Right lobe of liver (tissue), 4 donors: ENCODE measurements around the gene SPOP.

Experiments
- POLR2A ChIP-seq: fragments of 450-650 bp; IDR thresholded peaks from one replicate; pipeline ENCODE4 v1.6.1; 2017; ENCODE audit warnings: antibody characterized with exemption, mild to moderate bottlenecking
- TF ChIP-seq, protein P1 (sequence below), 4 donors: fragments of 200-600 bp in 3 of 4; fragments of 450-650 bp in 1 of 4; IDR thresholded peaks; one replicate each; pipeline versions ENCODE4 v1.5.1 to v1.8.0; 2016 to 2022; ENCODE audit warnings: antibody characterized with exemption in 4 of 4, mild to moderate bottlenecking in 2 of 4
- donor health status: DM: no; HTN: no; CAD: no.
- donor health status: DM: no; HTN: no; CAD: no.
- donor health status: DM: no; HTN: yes; CAD: no.

DNA sequence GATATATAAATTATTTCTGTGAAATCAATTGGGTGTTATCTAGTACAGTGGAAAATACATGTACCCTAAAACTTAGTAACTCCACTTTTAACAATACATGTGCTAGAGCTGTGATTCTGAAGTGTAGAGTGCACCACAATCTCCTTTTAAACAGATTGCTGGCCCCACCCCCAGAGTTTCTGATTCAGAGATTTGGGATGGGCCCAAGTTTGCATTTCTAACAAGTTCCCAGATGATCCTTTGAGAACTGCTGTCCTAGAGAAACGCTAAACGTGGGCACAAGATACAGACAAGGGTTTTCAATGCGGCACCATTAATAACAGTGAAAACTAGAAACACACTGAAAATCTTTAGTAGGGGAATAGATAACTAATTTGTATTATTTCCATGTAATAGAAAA lies 53.0 kb downstream of the SPOP start:
- TF ChIP-seq, protein P1, sequence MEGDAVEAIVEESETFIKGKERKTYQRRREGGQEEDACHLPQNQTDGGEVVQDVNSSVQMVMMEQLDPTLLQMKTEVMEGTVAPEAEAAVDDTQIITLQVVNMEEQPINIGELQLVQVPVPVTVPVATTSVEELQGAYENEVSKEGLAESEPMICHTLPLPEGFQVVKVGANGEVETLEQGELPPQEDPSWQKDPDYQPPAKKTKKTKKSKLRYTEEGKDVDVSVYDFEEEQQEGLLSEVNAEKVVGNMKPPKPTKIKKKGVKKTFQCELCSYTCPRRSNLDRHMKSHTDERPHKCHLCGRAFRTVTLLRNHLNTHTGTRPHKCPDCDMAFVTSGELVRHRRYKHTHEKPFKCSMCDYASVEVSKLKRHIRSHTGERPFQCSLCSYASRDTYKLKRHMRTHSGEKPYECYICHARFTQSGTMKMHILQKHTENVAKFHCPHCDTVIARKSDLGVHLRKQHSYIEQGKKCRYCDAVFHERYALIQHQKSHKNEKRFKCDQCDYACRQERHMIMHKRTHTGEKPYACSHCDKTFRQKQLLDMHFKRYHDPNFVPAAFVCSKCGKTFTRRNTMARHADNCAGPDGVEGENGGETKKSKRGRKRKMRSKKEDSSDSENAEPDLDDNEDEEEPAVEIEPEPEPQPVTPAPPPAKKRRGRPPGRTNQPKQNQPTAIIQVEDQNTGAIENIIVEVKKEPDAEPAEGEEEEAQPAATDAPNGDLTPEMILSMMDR (IDR thresholded peaks at IDR 0.05) = no peak
- TF ChIP-seq POLR2A = no peak
